Suppressor macrophage treated with lipopolysaccharide for 4 hours (primary cell): ENCODE data around the gene SGCD.
"Not testable (repeated sequence)": the region's sequence is repeated elsewhere in the genome, so short reads cannot be mapped to it uniquely, and the experiment has no call there.

Experiments
- DNase-seq: peaks from one replicate; pipeline ENCODE4 v3.0.0-alpha.2; 2020

The SGCD gene

GRCh38 chr5:156664832-156665231, 337.9 kb downstream of the SGCD start:
- not testable (repeated sequence) for DNase-seq

- not testable (repeated sequence) for DNase-seq
Measured at GRCh38 chr5:156666686-156667085, 339.7 kb downstream of the SGCD start.

GRCh38 chr5:156667616-156668015, 340.7 kb downstream of the SGCD start:
- no peak for DNase-seq

- no peak for DNase-seq
Measured at GRCh38 chr5:156669416-156669815, 342.5 kb downstream of the SGCD start.

GRCh38 chr5:156670615-156671014, 343.7 kb downstream of the SGCD start:
- no peak for DNase-seq

- DNase-seq = no peak
Measured at GRCh38 chr5:156675395-156675794, 348.4 kb downstream of the SGCD start.

GRCh38 chr5:156677963-156678362, 351.0 kb downstream of the SGCD start:
- no peak for DNase-seq

GRCh38 chr5:156678484-156678883, 351.5 kb downstream of the SGCD start:
- DNase-seq = no peak

GRCh38 chr5:156680831-156681230, 353.9 kb downstream of the SGCD start:
- DNase-seq = no peak

GRCh38 chr5:156681265-156681664, 354.3 kb downstream of the SGCD start:
- no peak for DNase-seq

- DNase-seq = no peak
Measured at GRCh38 chr5:156682971-156683370, 356.0 kb downstream of the SGCD start.

- DNase-seq = no peak
Measured at GRCh38 chr5:156683509-156683908, 356.5 kb downstream of the SGCD start.

GRCh38 chr5:156684216-156684615, 357.3 kb downstream of the SGCD start:
- DNase-seq = no peak

GRCh38 chr5:156685481-156685880, 358.5 kb downstream of the SGCD start:
- no peak for DNase-seq

- DNase-seq = no peak
Measured at GRCh38 chr5:156686380-156686779, 359.4 kb downstream of the SGCD start.

GRCh38 chr5:156686796-156687195, 359.8 kb downstream of the SGCD start:
- no peak for DNase-seq

GRCh38 chr5:156687514-156687913, 360.6 kb downstream of the SGCD start:
- DNase-seq = no peak

- no peak for DNase-seq
Measured at GRCh38 chr5:156691572-156691971, 364.6 kb downstream of the SGCD start.

GRCh38 chr5:156693113-156693512, 366.1 kb downstream of the SGCD start:
- no peak for DNase-seq

GRCh38 chr5:156694598-156694997, 367.6 kb downstream of the SGCD start:
- no peak for DNase-seq

- no peak for DNase-seq
Measured at GRCh38 chr5:156695774-156696173, 368.8 kb downstream of the SGCD start.

- no peak for DNase-seq
Measured at GRCh38 chr5:156698323-156698722, 371.4 kb downstream of the SGCD start.

GRCh38 chr5:156699147-156699546, 372.2 kb downstream of the SGCD start:
- DNase-seq = no peak

GRCh38 chr5:156704139-156704538, 377.2 kb downstream of the SGCD start:
- no peak for DNase-seq

- no peak for DNase-seq
Measured at GRCh38 chr5:156706631-156707030, 379.7 kb downstream of the SGCD start.

GRCh38 chr5:156707750-156708149, 380.8 kb downstream of the SGCD start:
- DNase-seq = no peak
